ENCODE results near the gene VRK3.

Gene VRK3

DNA sequence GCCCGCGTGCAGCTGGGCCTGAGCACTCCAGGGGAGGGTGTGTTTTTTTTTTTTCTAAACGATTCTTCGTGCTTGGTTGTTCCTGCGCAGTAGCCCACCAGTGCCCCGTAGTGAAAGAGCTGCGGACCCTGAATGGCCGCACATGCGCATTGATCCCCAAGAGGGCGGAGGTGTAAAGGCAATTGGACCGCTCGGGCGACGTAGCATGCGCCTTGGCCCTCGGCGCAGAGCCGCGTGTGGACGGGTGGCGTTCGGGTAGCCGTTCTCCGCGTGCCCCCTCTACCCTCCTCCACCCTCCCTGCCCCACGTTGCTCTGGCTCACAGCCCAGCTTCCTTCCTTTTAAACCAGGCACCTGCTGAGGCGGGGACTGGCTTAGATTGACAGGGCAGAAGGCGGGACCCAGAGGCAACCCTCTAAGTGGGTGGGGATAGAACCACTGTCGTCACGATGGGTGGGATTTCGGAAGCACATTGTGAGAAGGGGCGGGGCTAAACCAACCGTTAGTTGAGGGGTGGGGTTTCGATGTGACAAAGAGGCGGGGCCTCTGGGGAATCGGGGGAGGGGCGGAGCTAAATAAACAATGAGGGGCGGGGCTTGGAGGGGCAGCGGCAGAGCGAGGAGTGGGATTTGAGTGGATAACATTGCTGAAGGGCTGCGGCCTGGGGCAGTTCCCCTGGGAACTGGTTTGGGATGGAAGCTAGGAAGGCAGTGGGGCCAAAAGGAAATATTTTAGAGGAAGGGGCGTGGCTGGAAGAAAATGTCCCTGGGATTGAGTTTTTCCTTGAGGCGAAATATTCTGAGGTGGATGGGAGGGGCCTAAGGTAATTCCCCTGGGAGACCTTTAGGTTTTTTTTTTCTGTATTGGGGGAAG, 95.3 kb downstream of the VRK3 start:
- peak; percentile 97 for DNase-seq

DNA sequence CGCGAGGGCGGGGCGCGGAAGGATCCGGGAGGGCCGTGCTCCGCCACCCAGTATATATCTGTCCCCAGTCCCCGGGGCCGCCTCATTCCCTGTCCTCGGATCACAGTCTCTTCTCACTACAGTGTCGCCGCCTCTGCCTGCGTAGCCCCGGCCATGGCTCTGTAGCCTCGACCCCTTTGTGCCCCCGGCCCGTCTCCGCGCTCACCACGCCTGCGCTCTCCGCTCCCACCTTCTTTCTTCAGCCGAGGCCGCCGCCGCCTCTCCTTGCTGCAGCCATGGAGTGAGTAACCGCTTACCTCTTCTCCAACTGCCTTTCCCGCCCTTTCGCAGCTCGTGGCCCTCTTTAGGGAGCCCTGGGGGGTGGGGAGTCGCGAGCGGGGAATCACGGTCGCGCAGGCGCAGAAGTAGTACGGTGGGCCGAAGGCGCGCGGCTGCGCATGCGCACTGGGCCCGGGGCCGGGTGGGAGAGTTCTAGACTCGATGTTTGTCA, 96.0 kb downstream of the VRK3 start, which contains the start of the genes ATF5 and NUP62:
Gene ATF5 (plus strand): TSS at position 85 of the 490 bp plus-strand sequence. CDS start 1,646 bp downstream, outside the sequence.
Gene NUP62 (minus strand): TSS at position 384 of the 490 bp plus-strand sequence. CDS start 19,697 bp downstream, outside the sequence.
- peak; percentile 92 for DNase-seq

- DNase-seq: no peak
Measured at GRCh38 chr19:49927526-49928264, 97.5 kb downstream of the VRK3 start.

DNA sequence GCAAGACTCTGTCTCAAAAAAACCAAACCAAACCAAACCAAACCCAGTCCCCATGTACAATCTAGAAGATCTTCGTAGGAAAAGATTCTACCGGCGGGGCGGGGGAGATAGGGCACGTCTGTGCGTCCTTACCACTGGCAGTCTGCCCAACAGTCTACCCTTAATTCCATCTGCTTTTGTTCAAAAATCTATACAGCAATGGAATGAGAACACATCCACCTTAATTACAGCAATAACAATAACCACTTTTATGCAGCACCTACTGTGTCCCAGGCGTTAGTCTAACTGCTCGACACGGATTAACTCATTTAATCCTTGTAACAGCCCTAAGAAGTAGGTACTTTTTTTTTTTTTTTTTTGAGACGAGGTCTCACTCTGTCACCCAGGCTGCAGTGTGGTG, 98.7 kb downstream of the VRK3 start:
- no peak for DNase-seq
